OCI-LY3 (cell line): Measurements from ENCODE around the gene ZBTB16.

ENCODE experiments used
- CTCF ChIP-seq: fragments of 200-600, 300-600 bp; sonication (generic); IDR thresholded peaks from 2 replicates; pipeline ENCODE4 v1.5.1; 2014; ENCODE audit warnings: antibody characterized with exemption, low read length, low read depth
- EZH2phosphoT487 ChIP-seq: fragments of 200-600 bp; shearing (Covaris generic); IDR thresholded peaks from 2 replicates; pipeline ENCODE4 v1.6.1; 2018; ENCODE audit warnings: antibody characterized with exemption, mixed run types, low read depth

DNA sequence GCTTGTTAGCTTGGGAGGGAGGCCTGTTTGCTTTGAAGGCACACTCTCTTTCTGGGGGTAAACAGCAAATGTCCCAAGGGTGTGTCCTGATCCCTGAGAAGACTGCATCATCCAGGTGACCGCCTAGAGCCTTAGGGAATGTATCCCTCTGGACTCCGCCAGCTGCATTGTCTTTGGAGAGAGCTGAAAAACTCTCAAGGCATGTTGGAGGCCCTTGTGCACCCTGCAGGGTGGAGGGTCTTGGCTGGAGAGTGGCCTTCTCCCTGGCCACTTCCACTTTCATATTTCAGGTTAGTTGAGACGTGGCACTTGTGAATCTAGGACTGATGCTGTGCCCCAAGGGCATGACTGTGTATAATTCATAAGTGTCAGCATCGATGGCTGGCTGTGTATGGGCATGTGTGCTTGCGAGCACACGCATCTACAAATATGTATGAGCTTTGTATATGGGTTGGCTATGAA lies 70.6 kb downstream of the ZBTB16 start:
- TF ChIP-seq CTCF (no peak), EZH2phosphoT487 (no peak)
